HG02759 (cell line): Measurements from ENCODE around the gene RABL6.
"Not testable (repeated sequence)": the region's sequence is repeated elsewhere in the genome, so short reads cannot be mapped to it uniquely, and the experiment has no call there.

Experiments
- ATAC-seq: cut with Tn5 transposase; IDR thresholded peaks from one replicate; pipeline ENCODE4 v1.9.1; 2021; ENCODE audit warnings: mild to moderate bottlenecking, moderate library complexity; ENCODE audit not compliant: unreplicated experiment

Gene RABL6, protein sequence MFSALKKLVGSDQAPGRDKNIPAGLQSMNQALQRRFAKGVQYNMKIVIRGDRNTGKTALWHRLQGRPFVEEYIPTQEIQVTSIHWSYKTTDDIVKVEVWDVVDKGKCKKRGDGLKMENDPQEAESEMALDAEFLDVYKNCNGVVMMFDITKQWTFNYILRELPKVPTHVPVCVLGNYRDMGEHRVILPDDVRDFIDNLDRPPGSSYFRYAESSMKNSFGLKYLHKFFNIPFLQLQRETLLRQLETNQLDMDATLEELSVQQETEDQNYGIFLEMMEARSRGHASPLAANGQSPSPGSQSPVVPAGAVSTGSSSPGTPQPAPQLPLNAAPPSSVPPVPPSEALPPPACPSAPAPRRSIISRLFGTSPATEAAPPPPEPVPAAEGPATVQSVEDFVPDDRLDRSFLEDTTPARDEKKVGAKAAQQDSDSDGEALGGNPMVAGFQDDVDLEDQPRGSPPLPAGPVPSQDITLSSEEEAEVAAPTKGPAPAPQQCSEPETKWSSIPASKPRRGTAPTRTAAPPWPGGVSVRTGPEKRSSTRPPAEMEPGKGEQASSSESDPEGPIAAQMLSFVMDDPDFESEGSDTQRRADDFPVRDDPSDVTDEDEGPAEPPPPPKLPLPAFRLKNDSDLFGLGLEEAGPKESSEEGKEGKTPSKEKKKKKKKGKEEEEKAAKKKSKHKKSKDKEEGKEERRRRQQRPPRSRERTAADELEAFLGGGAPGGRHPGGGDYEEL

DNA sequence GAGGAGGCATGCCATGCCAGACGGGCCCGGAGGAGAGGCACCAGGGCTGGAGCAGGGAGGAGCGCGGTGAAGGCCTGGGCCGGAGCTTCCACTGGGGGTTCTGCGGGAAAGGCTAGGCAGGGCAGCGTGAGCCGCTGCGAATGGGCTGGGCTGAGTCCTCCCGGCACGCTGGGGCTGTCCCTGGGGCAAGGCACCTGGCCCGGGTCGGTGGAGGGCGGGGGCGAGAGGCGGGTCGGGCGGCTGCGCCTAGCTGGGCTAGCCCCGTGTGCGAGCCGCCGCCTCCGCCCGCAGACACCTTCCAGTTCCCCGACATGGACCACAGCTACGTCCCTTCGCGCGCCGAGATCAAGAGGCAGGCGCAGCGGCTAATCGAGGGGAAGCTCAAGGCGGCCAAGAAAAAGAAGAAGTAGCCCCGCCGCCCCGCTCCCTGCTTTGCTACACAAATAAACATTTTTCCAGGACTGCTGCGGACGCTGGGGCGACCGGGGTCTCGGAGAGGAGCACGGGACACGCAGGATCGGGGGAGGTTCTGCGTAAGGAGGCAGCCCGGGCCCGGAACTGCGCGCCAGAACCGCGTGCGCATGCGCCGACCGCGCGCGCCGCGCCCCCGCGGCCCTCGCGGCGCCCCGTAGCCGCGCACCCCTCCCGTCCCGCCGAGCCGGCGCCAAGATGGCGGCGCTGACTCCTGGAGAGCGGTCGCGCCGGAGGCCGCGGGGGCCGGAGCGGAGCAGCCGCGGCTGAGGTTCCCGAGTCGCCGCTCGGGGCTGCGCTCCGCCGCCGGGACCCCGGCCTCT, at the start of gene RABL6:
Gene RABL6 (plus strand): TSS at position 668 of the 794 bp plus-strand sequence. CDS start 249 bp downstream, outside the sequence.
- peak; percentile 90 for ATAC-seq

DNA sequence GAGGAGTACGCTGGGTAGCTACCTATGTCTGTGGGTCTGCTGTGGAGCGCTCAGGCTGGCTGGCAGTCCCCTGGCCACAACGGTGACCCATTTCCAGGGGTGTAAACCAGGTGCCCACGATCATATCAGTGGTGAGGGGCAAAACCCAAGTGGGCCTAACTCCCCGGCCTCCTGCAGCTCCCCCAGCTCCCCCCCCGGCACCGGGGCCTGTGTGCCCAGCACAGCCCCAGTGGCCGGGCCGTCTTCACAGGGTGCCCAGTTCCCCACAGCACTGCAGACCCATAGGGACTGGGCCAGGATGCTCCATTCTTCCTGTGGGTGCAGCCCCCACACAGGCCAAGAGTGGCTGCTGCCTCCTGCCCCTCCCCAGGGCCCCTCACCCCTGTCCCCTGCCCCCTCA, 48.7 kb upstream of the RABL6 start:
- ATAC-seq = no peak

DNA sequence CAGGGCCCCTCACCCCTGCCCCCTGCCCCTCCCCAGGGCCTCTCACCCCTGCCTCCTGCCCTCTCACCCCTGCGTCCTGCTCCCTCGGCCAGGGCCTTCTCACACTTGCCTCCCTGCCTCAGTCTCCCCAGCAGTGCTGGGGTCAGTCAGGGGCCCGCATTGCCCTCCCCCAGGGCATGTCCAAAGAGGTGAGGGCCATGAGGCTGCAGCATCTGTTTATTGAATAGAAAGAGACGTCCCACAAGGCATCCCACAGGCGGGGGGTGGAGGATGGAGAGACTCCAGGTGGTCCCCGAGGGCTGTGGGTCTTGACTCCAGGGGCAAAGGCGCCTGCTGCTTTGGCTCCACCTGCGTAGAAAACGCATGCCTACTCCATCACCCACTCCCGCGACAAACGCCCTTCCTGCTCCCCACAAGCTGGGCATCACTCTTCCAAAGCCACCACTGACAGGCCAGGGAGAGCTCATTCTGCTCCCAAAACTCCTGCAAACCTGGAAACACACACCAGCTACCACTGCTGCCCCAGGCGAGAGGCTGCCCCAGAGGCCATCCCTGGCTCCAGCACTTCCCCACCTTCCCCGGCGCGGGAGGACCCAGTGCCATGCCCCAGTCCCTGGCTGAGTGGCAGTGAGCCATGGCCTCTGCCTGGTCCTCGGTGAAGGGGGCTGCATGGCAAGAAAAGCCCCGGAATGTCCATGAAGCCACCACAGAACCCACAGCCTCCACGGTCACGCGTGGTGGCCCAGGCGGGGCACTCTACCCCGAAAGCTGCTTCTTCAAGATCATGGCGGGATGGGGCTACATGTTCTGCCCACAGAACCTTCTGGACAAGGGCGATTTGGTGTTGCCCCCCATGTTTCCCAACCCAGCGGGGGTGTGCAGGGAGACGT, 48.1 kb upstream of the RABL6 start:
- no peak for ATAC-seq

DNA sequence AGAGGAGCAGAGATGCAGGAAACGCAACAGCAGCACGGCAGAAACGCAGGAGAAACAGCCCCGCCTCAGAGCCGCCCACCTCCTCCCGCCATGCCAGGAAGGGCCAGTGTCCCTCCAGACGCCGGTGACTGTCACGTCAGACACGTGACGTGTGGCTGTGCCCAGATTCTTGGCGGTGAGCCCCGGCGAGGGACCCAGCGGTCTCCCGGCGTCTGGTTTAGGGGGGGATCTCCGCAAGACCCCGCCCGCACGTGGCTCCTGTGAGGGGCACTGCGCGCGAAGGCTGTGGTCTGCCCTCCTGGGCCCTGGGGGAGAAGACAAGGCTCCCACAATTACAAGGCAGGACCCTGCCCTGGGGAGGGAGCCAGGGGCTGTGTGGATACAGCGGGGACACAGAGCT, 47.3 kb upstream of the RABL6 start:
- no peak for ATAC-seq

DNA sequence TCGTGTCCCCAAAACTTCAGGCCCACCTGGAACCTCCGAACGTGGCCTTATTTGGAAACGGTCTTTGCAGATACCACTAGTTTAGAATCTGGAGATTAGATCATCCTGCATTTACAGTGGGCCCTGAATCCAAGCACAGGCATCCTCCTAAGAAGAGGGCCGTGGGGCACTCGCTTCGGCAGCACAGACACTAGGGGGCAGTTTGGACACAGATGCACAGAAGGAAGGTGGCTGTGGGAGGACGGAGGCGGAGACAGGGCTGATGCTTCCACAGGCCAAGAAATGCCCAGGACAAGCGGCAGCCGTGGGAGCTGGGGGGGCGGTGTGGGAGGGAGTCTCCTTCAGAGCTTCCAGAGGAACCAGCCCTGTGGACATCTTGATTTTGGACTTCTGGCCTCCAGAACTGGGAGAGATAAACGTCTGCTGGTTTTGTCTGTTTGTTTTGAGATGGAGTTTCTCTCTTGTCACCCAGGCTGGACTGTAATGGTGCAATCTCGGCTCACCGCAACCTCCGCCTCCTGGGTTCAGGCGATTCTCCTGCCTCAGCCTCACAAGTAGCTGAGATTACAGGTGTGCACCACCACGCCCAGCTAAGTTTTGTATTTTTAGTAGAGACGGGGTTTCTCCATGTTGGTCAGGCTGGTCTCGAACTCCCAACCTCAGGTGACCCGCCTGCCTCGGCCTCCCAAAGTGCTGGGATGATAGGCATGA, 46.8 kb upstream of the RABL6 start:
- ATAC-seq = not testable (repeated sequence)

DNA sequence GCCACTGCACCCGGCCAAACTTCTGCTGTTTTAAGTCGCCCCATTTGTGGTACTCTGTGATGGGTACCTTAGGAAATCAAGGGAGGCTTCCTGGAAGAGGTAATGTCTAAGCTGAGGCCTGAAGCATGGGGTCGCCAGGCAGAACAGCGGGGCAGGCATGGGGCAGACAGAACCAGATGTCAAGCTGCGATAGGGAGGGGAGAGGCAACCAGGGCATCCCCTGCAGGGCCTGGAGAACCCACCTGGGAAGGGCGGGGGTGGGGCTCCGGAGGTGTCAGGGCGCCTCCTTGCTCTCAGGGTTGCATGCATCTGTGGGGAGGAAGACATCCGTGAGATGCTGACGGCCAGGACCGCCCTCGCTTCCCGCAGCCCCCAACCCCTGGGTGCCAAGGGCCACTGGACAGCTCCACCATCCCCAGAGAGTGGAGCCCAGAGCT, 46.2 kb upstream of the RABL6 start:
- ATAC-seq = no peak

DNA sequence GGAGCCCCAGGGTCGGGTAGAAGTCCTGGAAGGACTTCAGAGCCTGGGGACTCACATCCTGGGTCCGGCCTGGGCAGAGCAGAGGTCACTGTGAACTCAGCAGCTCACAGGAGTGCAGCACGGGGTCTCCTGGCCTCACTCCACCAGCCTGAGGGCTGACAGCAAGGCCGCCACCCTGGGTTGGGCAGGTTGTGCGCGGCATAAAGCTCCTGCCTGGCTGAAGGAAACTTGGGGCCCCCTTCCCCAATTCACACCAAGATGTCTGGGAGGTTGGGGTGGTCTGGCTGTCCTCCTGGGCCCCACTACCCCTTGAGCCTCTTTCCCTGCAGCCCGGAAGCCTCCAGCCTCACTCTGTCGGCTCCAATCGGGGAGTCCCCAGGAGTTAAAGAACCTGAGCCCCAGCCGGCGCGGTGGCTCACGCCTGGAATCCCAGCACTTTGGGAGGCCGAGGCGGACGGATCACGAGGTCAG, 45.5 kb upstream of the RABL6 start:
- ATAC-seq = no peak

DNA sequence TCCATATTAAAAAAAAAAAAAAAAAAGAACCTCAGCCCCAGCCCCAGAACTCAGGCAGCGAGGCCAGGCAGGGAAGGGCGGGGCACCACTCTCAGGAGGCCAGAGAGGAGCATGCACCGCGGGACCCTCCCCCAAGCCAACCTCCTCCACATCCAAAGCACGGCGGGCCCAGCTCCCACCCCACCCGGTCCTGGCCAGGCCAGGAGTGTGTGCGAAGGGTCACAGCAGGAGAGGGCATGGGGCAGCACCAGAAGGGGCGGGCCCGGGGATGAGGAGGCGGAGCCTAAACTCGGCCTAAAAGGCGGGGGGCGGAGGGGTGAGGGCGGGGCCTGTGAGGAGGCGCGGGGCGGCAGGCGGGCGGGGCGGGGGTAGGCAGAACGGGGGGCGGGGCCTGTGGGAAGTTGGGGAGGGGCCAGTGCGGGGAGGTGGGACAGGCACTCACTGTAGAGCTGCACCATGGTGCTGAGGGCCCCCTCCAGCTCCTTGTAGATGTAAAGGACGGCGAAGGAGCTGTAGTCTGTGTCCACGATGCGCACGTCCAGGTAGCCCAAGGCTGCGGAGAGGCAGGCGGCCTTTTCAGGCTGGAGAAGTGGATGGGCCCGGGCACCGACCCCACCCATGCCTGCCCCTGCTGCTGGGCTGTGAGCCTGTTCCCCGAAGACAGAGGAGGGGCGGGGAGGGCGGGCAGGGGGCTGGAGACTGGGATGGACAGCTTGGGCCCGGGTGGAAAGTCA, 44.7 kb upstream of the RABL6 start:
- ATAC-seq = no peak

DNA sequence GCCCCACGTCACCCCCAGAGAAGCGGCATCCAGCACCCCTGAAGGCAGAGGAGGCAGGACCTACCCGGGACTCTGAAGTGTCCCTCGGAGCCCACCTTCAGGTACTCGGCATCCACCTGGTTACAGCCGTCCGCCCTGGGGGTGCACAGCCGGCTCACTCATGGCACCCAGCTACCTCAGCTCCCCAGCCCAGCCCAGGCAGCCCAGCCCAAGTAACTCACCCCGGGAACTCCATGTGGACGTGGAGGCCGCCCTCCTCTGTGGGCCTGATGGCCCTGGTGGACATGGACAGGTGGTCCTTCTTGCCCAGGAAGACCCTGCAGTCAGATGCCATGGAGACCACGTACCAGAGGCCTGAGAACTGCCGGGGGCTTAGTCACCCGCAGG, 44.1 kb upstream of the RABL6 start:
- ATAC-seq = no peak

DNA sequence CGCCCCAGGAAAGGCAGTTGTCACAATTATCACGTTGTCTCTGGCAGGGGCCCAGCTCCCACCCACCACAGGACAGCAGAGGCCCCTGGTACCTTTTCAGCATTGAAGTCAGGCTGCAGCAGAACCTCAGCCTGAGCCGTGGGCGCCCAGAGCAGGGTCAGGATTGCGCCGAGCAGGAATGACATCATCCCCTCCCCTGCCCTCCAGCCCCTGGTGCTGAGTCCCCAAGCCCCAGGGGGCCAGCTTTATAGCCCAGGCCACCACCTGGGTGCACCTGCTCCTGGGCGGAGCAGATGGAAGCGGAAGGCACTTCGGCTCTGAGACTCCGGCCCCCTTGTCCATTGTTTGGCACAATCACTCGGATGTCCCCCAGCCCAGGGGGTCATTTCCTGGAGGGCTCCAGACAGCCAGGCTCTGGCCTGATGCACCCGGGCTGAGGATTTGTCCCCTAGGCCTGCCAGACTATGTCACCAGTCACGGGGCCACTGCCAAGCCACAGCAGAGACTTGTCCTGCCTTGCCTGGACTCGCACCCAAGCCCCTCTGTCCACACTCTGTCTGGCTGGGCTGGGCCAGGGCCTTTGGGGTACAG, 43.4 kb upstream of the RABL6 start, which contains the start of gene LCN15:
Gene LCN15 (minus strand): TSS at position 218 of the 591 bp plus-strand sequence. CDS start 30 bp downstream, at position 188.
- no peak for ATAC-seq

DNA sequence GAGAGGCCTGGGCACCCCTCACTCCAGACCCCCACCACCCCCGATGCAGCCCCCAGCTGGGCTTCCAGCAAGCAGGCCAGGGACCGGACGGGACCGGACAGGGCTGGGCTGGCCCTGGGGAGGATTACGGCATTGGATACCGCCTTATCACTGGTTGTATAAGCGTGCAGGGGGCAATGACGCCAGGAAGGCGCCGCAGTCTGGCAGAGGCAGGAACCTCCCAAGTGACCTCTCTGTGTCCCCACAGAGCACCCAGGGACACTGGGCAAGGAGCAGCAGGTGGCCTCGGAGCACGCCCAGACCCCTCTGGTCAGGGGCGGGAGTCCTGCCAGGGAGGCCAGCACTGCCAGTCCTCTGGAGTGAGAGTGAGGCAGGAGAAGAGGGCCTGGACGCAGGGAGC, 42.7 kb upstream of the RABL6 start:
- ATAC-seq = no peak

DNA sequence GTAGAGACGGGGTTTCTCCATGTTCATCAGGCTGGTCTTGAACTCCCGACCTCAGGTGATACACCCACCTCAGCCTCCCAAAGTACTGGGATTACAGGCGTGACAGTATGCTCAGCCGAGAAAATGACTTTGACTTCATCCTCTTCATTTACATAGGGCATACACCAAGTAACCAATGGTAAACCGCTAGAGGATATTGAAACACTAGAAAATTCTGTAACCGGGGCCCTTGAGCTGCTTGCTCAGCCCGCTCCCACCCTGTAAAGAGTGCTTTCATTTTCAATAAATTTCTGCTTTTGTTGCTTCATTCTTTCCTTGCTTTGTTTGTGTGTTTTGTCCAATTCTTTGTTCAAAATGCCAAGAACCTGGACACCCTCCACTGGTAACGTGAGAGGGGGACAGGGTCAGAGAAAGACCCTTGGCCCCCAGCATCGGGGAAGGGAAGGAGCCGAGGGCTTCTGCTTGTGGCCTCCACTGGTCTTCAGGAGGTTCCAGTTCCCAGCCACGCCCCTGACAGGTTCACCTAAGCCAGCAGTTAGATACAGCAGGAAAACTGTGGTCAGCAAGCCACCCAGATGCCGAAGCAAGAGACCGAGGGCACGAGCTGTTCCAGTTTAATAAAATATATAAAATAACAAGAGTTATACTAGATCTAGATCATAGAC, 41.9 kb upstream of the RABL6 start:
- not testable (repeated sequence) for ATAC-seq

DNA sequence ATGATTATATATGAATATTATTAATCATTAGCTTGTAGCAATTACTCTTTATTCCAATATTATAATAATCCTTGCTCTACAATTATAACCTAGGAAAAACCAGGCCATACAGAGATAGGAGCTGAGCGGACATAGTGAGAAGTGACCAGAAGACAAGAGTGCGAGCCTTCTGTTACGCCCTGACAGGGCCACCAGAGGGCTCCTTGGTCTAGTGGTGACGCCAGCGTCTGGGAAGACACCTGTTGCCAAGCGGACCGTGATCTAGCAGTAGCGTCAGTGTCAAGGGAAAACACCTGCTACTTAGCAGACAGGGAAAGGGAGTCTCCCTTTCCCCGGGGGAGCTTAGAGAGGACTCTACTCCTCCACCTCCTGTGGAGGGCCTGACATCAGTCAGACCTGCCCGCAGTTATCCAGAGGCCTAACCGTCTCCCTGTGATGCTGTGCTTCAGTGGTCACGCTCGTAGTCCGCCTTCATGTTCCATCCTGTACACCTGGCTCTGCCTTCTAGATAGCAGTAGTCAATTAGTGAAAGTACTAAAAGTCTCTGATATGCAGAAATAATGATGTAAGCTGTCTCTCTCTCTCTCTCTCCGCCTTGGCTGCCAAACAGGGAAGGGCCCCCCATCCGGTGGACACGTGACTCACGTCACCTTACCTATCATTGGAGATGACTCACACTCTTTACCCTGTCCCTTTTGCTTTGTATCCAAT, 41.2 kb upstream of the RABL6 start:
- ATAC-seq = not testable (repeated sequence)

DNA sequence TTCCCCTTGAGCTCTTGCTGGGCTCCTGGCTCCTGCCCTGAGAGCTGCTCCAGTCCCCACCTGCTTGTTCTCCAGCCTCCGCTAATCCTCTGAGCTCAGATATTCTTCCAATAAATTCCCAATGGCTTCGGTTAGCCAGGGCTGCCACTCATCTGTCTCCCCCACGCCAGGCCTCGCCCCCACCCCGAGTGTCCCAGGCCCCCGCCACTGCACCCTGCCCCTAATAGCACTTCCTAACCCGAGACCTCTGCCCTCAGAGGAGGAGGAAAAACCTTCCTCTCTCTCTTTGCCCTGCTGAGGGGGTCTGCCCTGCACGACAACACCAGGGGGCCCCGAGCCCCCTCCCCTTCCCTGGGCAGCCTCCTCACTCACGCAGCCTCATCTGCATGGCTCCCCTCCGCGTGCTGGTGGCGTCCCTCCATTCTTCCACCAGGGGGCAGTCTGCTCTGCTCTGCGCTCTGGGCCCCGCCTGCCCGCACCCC, 38.0 kb upstream of the RABL6 start:
- no peak for ATAC-seq

DNA sequence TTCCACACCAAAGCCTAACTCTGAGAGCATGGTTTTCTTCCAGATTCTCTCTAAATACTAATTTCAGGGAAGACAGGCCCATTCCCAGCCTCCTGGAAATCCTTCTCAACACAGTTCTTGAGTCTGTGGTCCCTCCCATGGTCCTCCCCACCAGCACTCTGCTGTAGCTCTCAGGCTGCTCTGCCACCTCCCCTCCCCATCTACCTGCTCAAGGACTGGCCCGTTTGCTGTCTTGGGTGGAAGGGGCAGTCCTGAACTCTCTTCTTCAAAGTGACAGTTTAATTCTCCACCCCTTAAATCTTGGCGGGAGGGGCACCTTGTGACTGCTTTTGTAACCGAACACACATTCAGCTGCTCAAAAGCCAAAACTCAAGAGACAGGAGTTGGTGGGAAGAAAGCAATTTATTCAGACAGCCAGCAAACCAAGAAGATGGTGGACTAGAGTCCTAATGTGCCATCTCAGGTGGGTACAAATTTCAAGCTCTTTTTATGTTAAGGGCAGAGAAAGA, 35.8 kb upstream of the RABL6 start:
- ATAC-seq = no peak

DNA sequence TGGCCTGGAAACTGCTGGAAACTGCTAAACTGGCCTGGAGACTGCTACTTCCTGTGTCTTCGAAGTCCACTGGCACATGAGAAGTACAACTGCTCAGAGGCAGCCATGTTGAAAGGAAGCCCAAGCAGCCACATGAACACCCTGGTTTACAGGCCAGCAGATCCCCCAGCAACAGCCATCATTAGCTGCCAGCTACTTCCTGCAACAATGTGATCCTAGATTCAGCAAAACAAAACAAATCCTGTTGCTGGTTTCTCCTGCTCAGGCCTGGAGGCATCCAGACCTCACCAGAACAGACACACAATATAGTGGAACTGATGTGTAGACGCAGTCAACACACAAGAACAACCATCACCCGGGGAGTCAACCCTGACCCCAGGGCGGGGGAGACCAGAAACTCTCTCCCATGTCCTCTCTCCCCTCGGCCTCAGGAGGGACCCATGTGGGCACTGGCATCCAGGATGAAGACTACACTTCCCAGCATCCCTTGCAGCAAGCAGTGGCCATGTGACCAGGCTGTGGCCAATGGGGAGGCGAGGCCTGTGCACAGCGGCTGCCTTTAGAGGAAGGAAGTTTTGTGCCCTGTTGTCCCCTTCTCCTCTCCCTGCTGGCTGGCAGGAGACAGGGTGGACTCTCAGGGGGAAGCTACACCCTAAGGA, 34.2 kb upstream of the RABL6 start:
- ATAC-seq = no peak
